GM18502 (cell line): Measurements from ENCODE around the gene ZNF814.
"Not testable (repeated sequence)": the region's sequence is repeated elsewhere in the genome, so short reads cannot be mapped to it uniquely, and the experiment has no call there.

Experiments used
- ATAC-seq: cut with Tn5 transposase; IDR thresholded peaks from one replicate; pipeline ENCODE4 v1.9.1; 2021; ENCODE audit warnings: mild to moderate bottlenecking; ENCODE audit not compliant: unreplicated experiment, poor library complexity

ZNF814 gene

GRCh38 chr19:57888560-57889231 is at the start of gene ZNF814:
TSS of gene ZNF814 (minus strand) at chr19:57889037. CDS start at chr19:57888802, 235 bp downstream.
- ATAC-seq = peak; percentile 85

- no peak for ATAC-seq
Measured at GRCh38 chr19:57935731-57936130, 46.9 kb upstream of the ZNF814 start.

- peak; percentile 67 for ATAC-seq
Measured at GRCh38 chr19:57934820-57935665, 46.2 kb upstream of the ZNF814 start, which contains the start of gene ZNF418. TSS of gene ZNF418 (minus strand) at chr19:57935402. CDS start at chr19:57933822, 1,580 bp downstream.

GRCh38 chr19:57927587-57927986 is 38.8 kb upstream of the ZNF814 start:
- no peak for ATAC-seq

GRCh38 chr19:57916168-57916995 is 27.5 kb upstream of the ZNF814 start, which contains the start of gene ZNF417:
TSS of gene ZNF417 (minus strand) at chr19:57916592. CDS start at chr19:57916411, 181 bp downstream.
- peak; percentile 98 for ATAC-seq

GRCh38 chr19:57914531-57914930 is 25.7 kb upstream of the ZNF814 start:
- no peak for ATAC-seq

- ATAC-seq = no peak
Measured at GRCh38 chr19:57907394-57907793, 18.6 kb upstream of the ZNF814 start.

GRCh38 chr19:57905258-57905657 is 16.4 kb upstream of the ZNF814 start:
- ATAC-seq = no peak

GRCh38 chr19:57903618-57904184 is 14.9 kb upstream of the ZNF814 start:
- no peak for ATAC-seq

GRCh38 chr19:57900311-57900710 is 11.5 kb upstream of the ZNF814 start:
- ATAC-seq = no peak

- not testable (repeated sequence) for ATAC-seq
Measured at GRCh38 chr19:57890706-57891105, 1.9 kb upstream of the ZNF814 start.

GRCh38 chr19:57888107-57888559 is 704 bp downstream of the ZNF814 start:
- ATAC-seq = peak; percentile 14

- ATAC-seq = no peak
Measured at GRCh38 chr19:57887195-57887941, 1.5 kb downstream of the ZNF814 start.

- no peak for ATAC-seq
Measured at GRCh38 chr19:57886046-57886445, 2.8 kb downstream of the ZNF814 start.

GRCh38 chr19:57873883-57874799 is 14.7 kb downstream of the ZNF814 start:
- ATAC-seq = not testable (repeated sequence)

GRCh38 chr19:57872450-57872849 is 16.4 kb downstream of the ZNF814 start:
- ATAC-seq = no peak

GRCh38 chr19:57870225-57870624 is 18.6 kb downstream of the ZNF814 start:
- no peak for ATAC-seq

- ATAC-seq = not testable (repeated sequence)
Measured at GRCh38 chr19:57869655-57870054, 19.2 kb downstream of the ZNF814 start.
